Ishikawa (cell line): ENCODE data around the gene INTS2.

ENCODE experiments used
- CEBPB ChIP-seq: IDR thresholded peaks from 2 replicates; pipeline ENCODE4 v1.6.1; 2012
- CREB1 ChIP-seq: IDR thresholded peaks from 2 replicates; pipeline ENCODE4 v1.6.1; 2012; ENCODE audit warnings: low read depth
- EGR1 ChIP-seq: IDR thresholded peaks from 2 replicates; pipeline ENCODE4 v1.6.1; 2012
- EP300 ChIP-seq: IDR thresholded peaks from 2 replicates; pipeline ENCODE4 v1.6.1; 2012; ENCODE audit warnings: borderline replicate concordance
- FOXM1 ChIP-seq: IDR thresholded peaks from 2 replicates; pipeline ENCODE4 v1.6.1; 2012; ENCODE audit warnings: low read depth, borderline replicate concordance
- MAX ChIP-seq: IDR thresholded peaks from 2 replicates; pipeline ENCODE4 v1.6.1; 2012
- NFIC ChIP-seq: IDR thresholded peaks from 2 replicates; pipeline ENCODE4 v1.6.1; 2012
- RAD21 ChIP-seq: IDR thresholded peaks from 2 replicates; pipeline ENCODE4 v1.6.1; 2012; ENCODE audit warnings: low read depth
- REST ChIP-seq: IDR thresholded peaks from 2 replicates; pipeline ENCODE4 v1.6.1; 2012; ENCODE audit warnings: low read depth, mild to moderate bottlenecking
- TAF1 ChIP-seq: IDR thresholded peaks from 2 replicates; pipeline ENCODE4 v1.6.1; 2012; ENCODE audit warnings: low read depth, mild to moderate bottlenecking
- TCF12 ChIP-seq: IDR thresholded peaks from 2 replicates; pipeline ENCODE4 v1.6.1; 2012; ENCODE audit warnings: low read depth
- TEAD4 ChIP-seq: IDR thresholded peaks from 2 replicates; pipeline ENCODE4 v1.6.1; 2012
- USF1 ChIP-seq: IDR thresholded peaks from 2 replicates; pipeline ENCODE4 v1.6.1; 2012
- YY1 ChIP-seq: IDR thresholded peaks from 2 replicates; pipeline ENCODE4 v1.6.1; 2012; ENCODE audit warnings: low read depth
- ZBTB7A ChIP-seq: IDR thresholded peaks from 2 replicates; pipeline ENCODE4 v1.6.1; 2012; ENCODE audit warnings: low read depth

Gene INTS2, protein sequence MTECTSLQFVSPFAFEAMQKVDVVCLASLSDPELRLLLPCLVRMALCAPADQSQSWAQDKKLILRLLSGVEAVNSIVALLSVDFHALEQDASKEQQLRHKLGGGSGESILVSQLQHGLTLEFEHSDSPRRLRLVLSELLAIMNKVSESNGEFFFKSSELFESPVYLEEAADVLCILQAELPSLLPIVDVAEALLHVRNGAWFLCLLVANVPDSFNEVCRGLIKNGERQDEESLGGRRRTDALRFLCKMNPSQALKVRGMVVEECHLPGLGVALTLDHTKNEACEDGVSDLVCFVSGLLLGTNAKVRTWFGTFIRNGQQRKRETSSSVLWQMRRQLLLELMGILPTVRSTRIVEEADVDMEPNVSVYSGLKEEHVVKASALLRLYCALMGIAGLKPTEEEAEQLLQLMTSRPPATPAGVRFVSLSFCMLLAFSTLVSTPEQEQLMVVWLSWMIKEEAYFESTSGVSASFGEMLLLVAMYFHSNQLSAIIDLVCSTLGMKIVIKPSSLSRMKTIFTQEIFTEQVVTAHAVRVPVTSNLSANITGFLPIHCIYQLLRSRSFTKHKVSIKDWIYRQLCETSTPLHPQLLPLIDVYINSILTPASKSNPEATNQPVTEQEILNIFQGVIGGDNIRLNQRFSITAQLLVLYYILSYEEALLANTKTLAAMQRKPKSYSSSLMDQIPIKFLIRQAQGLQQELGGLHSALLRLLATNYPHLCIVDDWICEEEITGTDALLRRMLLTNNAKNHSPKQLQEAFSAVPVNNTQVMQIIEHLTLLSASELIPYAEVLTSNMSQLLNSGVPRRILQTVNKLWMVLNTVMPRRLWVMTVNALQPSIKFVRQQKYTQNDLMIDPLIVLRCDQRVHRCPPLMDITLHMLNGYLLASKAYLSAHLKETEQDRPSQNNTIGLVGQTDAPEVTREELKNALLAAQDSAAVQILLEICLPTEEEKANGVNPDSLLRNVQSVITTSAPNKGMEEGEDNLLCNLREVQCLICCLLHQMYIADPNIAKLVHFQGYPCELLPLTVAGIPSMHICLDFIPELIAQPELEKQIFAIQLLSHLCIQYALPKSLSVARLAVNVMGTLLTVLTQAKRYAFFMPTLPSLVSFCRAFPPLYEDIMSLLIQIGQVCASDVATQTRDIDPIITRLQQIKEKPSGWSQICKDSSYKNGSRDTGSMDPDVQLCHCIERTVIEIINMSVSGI

DNA sequence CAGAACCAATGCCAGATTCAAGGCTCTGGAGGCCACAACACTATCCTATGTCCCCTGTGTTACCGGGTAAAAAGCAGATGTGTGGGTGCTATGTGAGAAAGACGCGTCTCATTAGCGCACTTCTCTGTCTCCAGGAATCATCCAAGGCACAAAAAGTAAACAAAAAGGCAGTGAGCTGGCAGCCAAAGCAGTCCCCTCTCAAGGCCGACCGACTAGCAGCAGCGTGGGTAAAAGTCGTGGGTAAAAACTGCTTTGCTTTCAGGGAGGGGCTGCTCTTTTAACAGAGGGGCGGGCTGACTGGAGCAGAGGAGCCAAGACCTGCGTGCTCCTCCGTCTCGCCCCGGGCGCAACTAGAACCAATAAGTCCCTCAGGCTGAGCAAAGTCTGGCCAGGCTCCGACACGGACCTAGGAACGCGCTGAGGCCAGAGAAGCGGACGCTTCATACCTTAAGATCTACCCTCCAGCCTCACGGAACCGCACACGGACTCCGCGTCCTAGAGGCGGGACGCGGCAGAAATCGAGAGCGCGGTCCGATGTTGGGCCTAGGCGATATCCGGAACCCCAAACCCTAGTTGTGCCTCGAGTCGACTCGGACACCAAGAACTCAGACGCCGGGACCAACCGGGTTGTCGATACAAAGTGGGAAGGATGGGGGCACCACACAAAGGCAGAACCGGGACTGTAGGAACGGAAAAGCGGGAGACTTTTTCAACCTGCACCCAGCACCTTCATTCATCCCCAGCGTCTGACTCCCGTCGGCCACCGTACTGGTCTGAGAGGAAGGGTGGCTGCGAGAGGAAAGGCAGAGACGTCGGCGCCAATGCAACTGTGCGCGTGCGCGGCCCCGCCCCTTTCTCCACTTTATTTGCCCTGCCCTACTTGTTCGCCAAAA lies at the start of gene INTS2:
TSS of gene INTS2 (minus strand) at position 775 of the 893 bp plus-strand sequence. CDS start 1,338 bp downstream, outside the sequence.
- no peak for TF ChIP-seq NFIC
- peak; percentile 41; the same call in 1 of the 2 replicates for TF ChIP-seq TCF12
- TF ChIP-seq TAF1 = peak; percentile 89
- TF ChIP-seq EP300 = 0 out of 2 replicates have a peak, but pooled peaks have one; percentile 26
- peak; percentile 60; the same call in 1 of the 2 replicates for TF ChIP-seq MAX
- TF ChIP-seq YY1 = 0 out of 2 replicates have a peak, but pooled peaks have one; percentile 61
- no peak for TF ChIP-seq USF1

DNA sequence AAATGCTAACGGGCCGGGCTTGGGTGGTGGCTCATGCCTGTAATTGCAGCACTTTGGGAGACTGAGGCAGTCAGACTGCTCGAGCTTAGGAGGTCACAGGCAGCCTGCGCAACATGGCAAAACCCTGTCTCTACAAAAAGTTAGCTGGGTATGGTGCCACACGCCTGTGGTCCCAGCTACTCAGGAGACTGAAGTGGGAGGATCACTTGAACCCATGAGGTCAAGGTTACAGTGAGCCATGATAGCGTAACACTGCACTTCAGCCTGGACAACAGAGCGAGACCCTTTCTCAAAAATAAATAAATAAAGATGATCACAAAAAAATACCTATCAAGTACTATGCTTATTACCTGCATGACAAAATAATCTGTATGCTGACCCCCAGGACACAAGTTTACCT lies 46.3 kb upstream of the INTS2 start:
- TF ChIP-seq YY1 (no peak), MAX (no peak), TCF12 (no peak), RAD21 (no peak), ZBTB7A (no peak), NFIC (no peak), TEAD4 (no peak), CEBPB (no peak), EP300 (no peak), TAF1 (no peak), CREB1 (no peak), EGR1 (no peak), REST (no peak)

DNA sequence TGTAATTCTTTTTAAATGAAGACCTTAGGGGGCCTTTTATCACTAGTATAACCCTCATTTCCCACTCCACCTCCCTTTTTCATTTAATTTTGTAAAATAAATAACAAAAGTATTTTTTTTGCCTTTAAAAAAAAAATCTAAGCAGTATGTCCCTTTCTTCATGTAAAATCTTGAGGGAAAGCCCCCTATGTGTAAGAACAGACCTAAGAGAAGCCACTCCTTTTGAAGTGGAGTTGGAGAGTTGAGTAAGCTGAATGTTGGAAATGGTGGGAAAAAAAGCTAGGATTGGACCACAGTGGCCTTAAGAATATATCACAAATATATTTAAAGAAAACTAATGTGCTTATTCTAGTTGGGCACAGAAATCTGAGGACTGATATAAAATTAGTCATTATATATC lies 44.5 kb upstream of the INTS2 start:
- no peak for TF ChIP-seq CREB1
- TF ChIP-seq FOXM1 = no peak
- no peak for TF ChIP-seq TAF1
- no peak for TF ChIP-seq EP300

DNA sequence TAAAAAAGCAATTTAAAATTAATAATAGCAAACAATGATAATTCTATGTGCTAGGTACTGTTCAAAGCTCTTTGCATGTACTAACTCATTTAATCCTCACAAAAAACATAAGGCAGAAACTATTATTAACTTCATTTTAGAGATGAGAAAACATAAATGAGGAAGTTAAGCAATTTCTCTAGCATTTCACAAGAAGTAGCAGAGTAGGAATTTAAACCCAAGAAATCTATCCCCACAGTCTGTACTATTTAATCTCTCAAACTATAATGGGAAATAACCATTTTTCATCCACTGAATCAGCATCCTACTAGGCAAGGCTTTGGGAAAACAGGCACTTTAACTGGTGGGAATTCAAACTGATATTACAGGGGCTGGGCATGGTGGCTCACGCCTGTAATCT lies 42.2 kb upstream of the INTS2 start:
- TF ChIP-seq EGR1 = no peak
- no peak for TF ChIP-seq REST
- no peak for TF ChIP-seq CEBPB

DNA sequence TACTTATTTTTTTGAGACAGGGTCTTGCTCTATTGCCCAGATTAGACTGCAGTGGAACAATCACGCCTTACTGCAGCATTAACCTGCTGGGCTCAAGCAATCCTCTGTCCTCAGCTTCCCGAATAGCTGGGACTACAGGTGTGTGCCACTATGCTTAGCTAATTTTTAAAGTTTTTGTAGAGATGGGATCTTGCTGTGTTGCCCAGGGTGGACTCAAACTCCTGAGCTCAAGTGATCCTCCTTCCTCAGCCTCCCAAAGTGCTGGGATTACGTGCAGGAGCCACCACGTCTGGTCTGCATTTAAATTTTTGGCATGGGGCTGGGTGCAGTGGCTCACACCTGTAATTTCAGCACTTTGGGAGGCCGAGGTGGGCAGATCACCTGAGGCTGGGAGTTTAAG lies 41.0 kb upstream of the INTS2 start:
- TF ChIP-seq CREB1 = no peak
- TF ChIP-seq NFIC = no peak
- no peak for TF ChIP-seq RAD21
- TF ChIP-seq MAX = no peak
- TF ChIP-seq ZBTB7A = no peak
- TF ChIP-seq TEAD4 = no peak
